SK-N-SH (cell line): Measurements from ENCODE around the gene SPAG6. TPM values are rescaled to one million over a fixed set of nuclear protein-coding genes. Genes with fewer than 3 reads are reported as not detected.

ENCODE experiments used
- CTCF ChIA-PET: fragments of 300-600, 350-600 bp; formaldehyde crosslinking; extraction: SDS; loops from one replicate; lab custom pipeline; 2021; lab: Yijun Ruan, JAX
- POLR2A ChIA-PET: fragments of 350-600 bp; sonication (Branson Sonifier 250); formaldehyde crosslinking; extraction: SDS; loops from one replicate; lab custom pipeline; 2020; ENCODE audit warnings: antibody characterized with exemption, inconsistent platforms; lab: Yijun Ruan, JAX
- DNase-seq: peaks from one replicate; pipeline ENCODE4 v3.0.0; 2012
- H2AFZ ChIP-seq: fragments of 200-600 bp; sonication (generic); 2 replicates; pipeline ENCODE4 v1.8.1; 2016; ENCODE audit warnings: antibody characterized with exemption, mild to moderate bottlenecking, low read depth
- H3F3A ChIP-seq: fragments of 200-600 bp; sonication (generic); replicated peaks from 2 replicates; pipeline ENCODE3; 2016; ENCODE audit warnings: antibody characterized with exemption, mild to moderate bottlenecking; ENCODE audit not compliant: insufficient read depth
- H3K27ac ChIP-seq, 2 experiments: fragments of 200-500 bp in 1 of 2; fragments of 200-600 bp in 1 of 2; sonication (Bioruptor generic) in 1 of 2; sonication (generic), shearing (Covaris generic) in 1 of 2; 2 replicates each; pipeline versions ENCODE4 v1.5.1 to v1.6.1; 2014 to 2016; ENCODE audit warnings: low read depth in 2 of 2, inconsistent platforms in 1 of 2, low read length in 1 of 2, mild to moderate bottlenecking in 1 of 2, mixed read lengths in 1 of 2
- H3K27me3 ChIP-seq: fragments of 200-600 bp; sonication (generic), shearing (Covaris generic); 2 replicates; pipeline ENCODE4 v1.6.1; 2016; ENCODE audit warnings: mixed run types; ENCODE audit not compliant: insufficient read depth
- H3K36me3 ChIP-seq, 2 experiments: fragments of 200-500 bp in 1 of 2; fragments of 200-600 bp in 1 of 2; sonication (Bioruptor generic) in 1 of 2; sonication (generic) in 1 of 2; replicated peaks in 1 of 2; 2 replicates each; pipeline versions ENCODE3 to v1.5.1; 2014 to 2016; ENCODE audit warnings: low read length in 1 of 2, mild to moderate bottlenecking in 1 of 2; ENCODE audit not compliant: insufficient read depth in 2 of 2, control insufficient read depth in 1 of 2
- H3K4me1 ChIP-seq, 2 experiments: fragments of 200-500 bp in 1 of 2; fragments of 200-600 bp in 1 of 2; sonication (Bioruptor generic) in 1 of 2; sonication (generic), shearing (Covaris generic) in 1 of 2; 2 replicates each; pipeline versions ENCODE4 v1.5.1 to v1.6.1; 2014 to 2016; ENCODE audit warnings: low read depth in 1 of 2, low read length in 1 of 2, mixed run types in 1 of 2; ENCODE audit not compliant: insufficient read depth in 2 of 2, control insufficient read depth in 1 of 2
- H3K4me2 ChIP-seq: fragments of 200-600 bp; sonication (generic), shearing (Covaris generic); 2 replicates; pipeline ENCODE4 v1.6.1; 2017; ENCODE audit warnings: mixed run types
- H3K4me3 ChIP-seq, 2 experiments: fragments of 200-500 bp in 1 of 2; fragments of 200-600 bp in 1 of 2; sonication (Bioruptor generic) in 1 of 2; sonication (generic), shearing (Covaris generic) in 1 of 2; 2 replicates each; pipeline versions ENCODE4 v1.5.1 to v1.8.1; 2014 to 2016; ENCODE audit warnings: low read depth in 2 of 2, inconsistent platforms in 1 of 2, low read length in 1 of 2, mild to moderate bottlenecking in 1 of 2, mixed read lengths in 1 of 2, moderate library complexity in 1 of 2
- H3K79me2 ChIP-seq: fragments of 200-600 bp; sonication (generic); 2 replicates; pipeline ENCODE4 v1.8.1; 2017; ENCODE audit warnings: mild to moderate bottlenecking; ENCODE audit not compliant: insufficient read depth
- H3K9ac ChIP-seq: fragments of 200-600 bp; sonication (generic); 2 replicates; pipeline ENCODE4 v1.6.1; 2017; ENCODE audit warnings: mixed run types
- H3K9me2 ChIP-seq: fragments of 200-600 bp; sonication (generic); 2 replicates; pipeline ENCODE4 v1.6.1; 2017; ENCODE audit warnings: mixed run types
- H3K9me3 ChIP-seq: fragments of 200-600 bp; sonication (generic); 2 replicates; pipeline ENCODE4 v1.6.1; 2017; ENCODE audit warnings: mixed run types, mild to moderate bottlenecking, moderate library complexity
- H4K20me1 ChIP-seq: fragments of 200-600 bp; sonication (generic); 2 replicates; pipeline ENCODE4 v1.6.1; 2017; ENCODE audit warnings: mild to moderate bottlenecking, mixed run types; ENCODE audit not compliant: insufficient read depth
- ELF1 ChIP-seq: IDR thresholded peaks from 2 replicates; pipeline ENCODE4 v1.4.0; 2012
- GABPA ChIP-seq: IDR thresholded peaks from 2 replicates; pipeline ENCODE4 v1.4.0; 2012; ENCODE audit warnings: low read depth, mild to moderate bottlenecking
- IRF3 ChIP-seq: fragments of 150-350 bp; IDR thresholded peaks from 2 replicates; pipeline ENCODE4 v1.6.1; 2016; ENCODE audit warnings: mild to moderate bottlenecking, low read depth, low read length
- MEF2A ChIP-seq: IDR thresholded peaks from 2 replicates; pipeline ENCODE4 v1.4.0; 2012; ENCODE audit warnings: low read depth, borderline replicate concordance
- MXI1 ChIP-seq: IDR thresholded peaks from 2 replicates; pipeline ENCODE4 v1.6.1; 2012; ENCODE audit warnings: mild to moderate bottlenecking, low read depth, low read length, improper control_type of control experiment
- NRF1 ChIP-seq: IDR thresholded peaks from 2 replicates; pipeline ENCODE4 v1.6.1; 2012; ENCODE audit warnings: low read depth, mild to moderate bottlenecking, low read length
- PBX3 ChIP-seq: IDR thresholded peaks from 2 replicates; pipeline ENCODE4; 2012
- POLR2AphosphoS5 ChIP-seq: IDR thresholded peaks from 2 replicates; pipeline ENCODE4 v1.6.1; 2012; ENCODE audit warnings: low read depth, low read length
- RXRA ChIP-seq: IDR thresholded peaks from 2 replicates; pipeline ENCODE4 v1.4.0; 2012; ENCODE audit warnings: low read depth, mild to moderate bottlenecking, borderline replicate concordance
- SIN3A ChIP-seq: IDR thresholded peaks from 2 replicates; pipeline ENCODE4 v1.6.1; 2012; ENCODE audit warnings: low read depth, mild to moderate bottlenecking, low read length, moderate library complexity, borderline replicate concordance
- TAF1 ChIP-seq: IDR thresholded peaks from 2 replicates; pipeline ENCODE4 v1.6.1; 2012; ENCODE audit warnings: low read depth, mild to moderate bottlenecking, low read length, moderate library complexity, borderline replicate concordance
- TCF12 ChIP-seq: IDR thresholded peaks from 2 replicates; pipeline ENCODE4 v1.4.0; 2012
- YY1 ChIP-seq: IDR thresholded peaks from 2 replicates; pipeline ENCODE4 v1.4.0; 2012; ENCODE audit warnings: low read depth, mild to moderate bottlenecking
- WGBS: methylation state at CpG from one replicate; pipeline ENCODE4 v1.1.6; 2017; ENCODE audit warnings: low lambda C conversion rate; 5-methylcytosine and 5-hydroxymethylcytosine counted together
- polyA plus RNA-seq, 3 experiments: library from polyadenylated mRNA; depleted of rRNA; stranded (reverse); fragments of >200 nt; gene quantifications; 2 replicates each; pipeline ENCODE4 v1.2.3, GENCODE V29; 2012
- TF ChIP-seq, protein P1 (sequence below): fragments of 150-350 bp; IDR thresholded peaks from 2 replicates; pipeline ENCODE4 v1.6.1; 2017; ENCODE audit warnings: antibody characterized with exemption, low read length, low read depth, borderline replicate concordance
- TF ChIP-seq, protein P2 (sequence below): IDR thresholded peaks from 2 replicates; pipeline ENCODE4 v1.4.0; 2012; ENCODE audit warnings: low read depth, borderline replicate concordance

SPAG6 gene
- polyA plus RNA-seq, 1 of the 3 experiments (the other 2 are of a cell fraction) = 0.77 TPM

- no peak for DNase-seq
- Histone ChIP-seq H3K9me2 (no peaks in the 10 kb centered on the region), H3K27me3 (no peaks in the 10 kb centered on the region), H3K9me3 (no peaks in the 10 kb centered on the region), H3K4me2 (no peak overlapping the region), H3K36me3 (no peaks in the 10 kb centered on the region), H3K79me2 (no peaks in the 10 kb centered on the region), H3F3A (no peaks in the 10 kb centered on the region), H3K4me3 (no peak overlapping the region), H3K9ac (no peak overlapping the region), H2AFZ (no peak overlapping the region), H4K20me1 (no peaks in the 10 kb centered on the region), H3K27ac (no peak overlapping the region), H3K4me1 (no peaks in the 10 kb centered on the region)
- CTCF ChIA-PET = interaction anchor here (1.2 kb wide), 1 partner anchor 15 kb away, joined by 3 read pairs; no protein-coding TSS in a partner anchor
- POLR2A ChIA-PET = no interaction called here
- TF ChIP-seq MXI1 (no peak), SIN3A (no peak), PBX3 (no peak)
- TF ChIP-seq, protein P1, sequence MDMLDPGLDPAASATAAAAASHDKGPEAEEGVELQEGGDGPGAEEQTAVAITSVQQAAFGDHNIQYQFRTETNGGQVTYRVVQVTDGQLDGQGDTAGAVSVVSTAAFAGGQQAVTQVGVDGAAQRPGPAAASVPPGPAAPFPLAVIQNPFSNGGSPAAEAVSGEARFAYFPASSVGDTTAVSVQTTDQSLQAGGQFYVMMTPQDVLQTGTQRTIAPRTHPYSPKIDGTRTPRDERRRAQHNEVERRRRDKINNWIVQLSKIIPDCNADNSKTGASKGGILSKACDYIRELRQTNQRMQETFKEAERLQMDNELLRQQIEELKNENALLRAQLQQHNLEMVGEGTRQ = no peak
Observed at GRCh38 chr10:22370320-22370719, 25.0 kb downstream of the SPAG6 start.

DNA sequence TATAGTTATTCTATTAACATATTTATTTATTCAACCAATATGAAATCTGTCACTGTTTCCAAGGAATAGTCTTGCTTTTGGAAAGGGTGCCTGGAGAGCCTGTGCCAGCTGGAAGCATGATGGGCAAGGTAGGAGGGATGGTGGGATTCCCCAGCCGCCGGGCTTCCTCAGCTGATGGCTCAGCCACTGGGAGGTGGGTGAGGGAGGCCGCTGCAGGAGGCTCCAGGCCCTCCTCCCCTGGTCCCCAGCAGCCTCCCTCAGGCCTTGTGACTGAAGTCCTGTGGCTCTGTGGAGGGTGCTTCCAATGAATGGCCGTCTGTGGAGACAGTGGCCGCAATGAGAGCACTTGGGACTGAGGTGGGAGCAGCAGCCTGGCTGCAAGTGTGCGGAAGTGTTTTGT is 27.0 kb downstream of the SPAG6 start:
- H3K4me1 ChIP-seq = no peaks in the 10 kb centered on the region
- H3K9ac ChIP-seq = no peak overlapping the region
- DNase-seq = no peak
- H3K79me2 ChIP-seq = no peaks in the 10 kb centered on the region
- H3K27me3 ChIP-seq = no peaks in the 10 kb centered on the region
- H3K27ac ChIP-seq = no peak overlapping the region
- no peaks in the 10 kb centered on the region for H3K9me2 ChIP-seq
- WGBS = 78% methylated on average over 6 of the region's 6 CpGs
- no peak overlapping the region for H3K4me3 ChIP-seq
- no peak overlapping the region for H3K4me2 ChIP-seq
- POLR2A ChIA-PET = no interaction called here
- H3F3A ChIP-seq = no peaks in the 10 kb centered on the region
- H3K9me3 ChIP-seq = no peaks in the 10 kb centered on the region
- H2AFZ ChIP-seq = no peak overlapping the region
- H3K36me3 ChIP-seq = no peaks in the 10 kb centered on the region
- CTCF ChIA-PET = no interaction called here
- TF ChIP-seq NRF1 = no peak
- no peak for TF ChIP-seq POLR2AphosphoS5
- no peak for TF ChIP-seq IRF3
- TF ChIP-seq TCF12 = no peak
- no peak for TF ChIP-seq YY1
- TF ChIP-seq MEF2A = no peak
- TF ChIP-seq RXRA = no peak
- TF ChIP-seq GABPA = no peak
- TF ChIP-seq ELF1 = no peak
- TF ChIP-seq, protein P2, sequence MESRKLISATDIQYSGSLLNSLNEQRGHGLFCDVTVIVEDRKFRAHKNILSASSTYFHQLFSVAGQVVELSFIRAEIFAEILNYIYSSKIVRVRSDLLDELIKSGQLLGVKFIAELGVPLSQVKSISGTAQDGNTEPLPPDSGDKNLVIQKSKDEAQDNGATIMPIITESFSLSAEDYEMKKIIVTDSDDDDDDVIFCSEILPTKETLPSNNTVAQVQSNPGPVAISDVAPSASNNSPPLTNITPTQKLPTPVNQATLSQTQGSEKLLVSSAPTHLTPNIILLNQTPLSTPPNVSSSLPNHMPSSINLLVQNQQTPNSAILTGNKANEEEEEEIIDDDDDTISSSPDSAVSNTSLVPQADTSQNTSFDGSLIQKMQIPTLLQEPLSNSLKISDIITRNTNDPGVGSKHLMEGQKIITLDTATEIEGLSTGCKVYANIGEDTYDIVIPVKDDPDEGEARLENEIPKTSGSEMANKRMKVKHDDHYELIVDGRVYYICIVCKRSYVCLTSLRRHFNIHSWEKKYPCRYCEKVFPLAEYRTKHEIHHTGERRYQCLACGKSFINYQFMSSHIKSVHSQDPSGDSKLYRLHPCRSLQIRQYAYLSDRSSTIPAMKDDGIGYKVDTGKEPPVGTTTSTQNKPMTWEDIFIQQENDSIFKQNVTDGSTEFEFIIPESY = no peak
- no peak for TF ChIP-seq TAF1
- no peaks in the 10 kb centered on the region for H4K20me1 ChIP-seq
